GM19043 (cell line): Measurements from ENCODE around the gene FHIP2A.
A peak's percentile ranks its signal among the peaks of the same experiment; 100 is the strongest.
"Not testable (repeated sequence)": the region's sequence is repeated elsewhere in the genome, so short reads cannot be mapped to it uniquely, and the experiment has no call there.

Source experiments
- ATAC-seq: cut with Tn5 transposase; IDR thresholded peaks from one replicate; pipeline ENCODE4 v1.9.1; 2021; ENCODE audit warnings: low read depth; ENCODE audit not compliant: unreplicated experiment

The FHIP2A gene

GRCh38 chr10:114821293-114821914 lies at the start of gene FHIP2A:
Gene FHIP2A (plus strand): TSS chr10:114821780. CDS start chr10:114822079, 299 bp downstream.
- peak; percentile 65 for ATAC-seq

- ATAC-seq = no peak
These were observed 48.9 kb upstream of the FHIP2A start for GRCh38 chr10:114772496-114773196.

DNA sequence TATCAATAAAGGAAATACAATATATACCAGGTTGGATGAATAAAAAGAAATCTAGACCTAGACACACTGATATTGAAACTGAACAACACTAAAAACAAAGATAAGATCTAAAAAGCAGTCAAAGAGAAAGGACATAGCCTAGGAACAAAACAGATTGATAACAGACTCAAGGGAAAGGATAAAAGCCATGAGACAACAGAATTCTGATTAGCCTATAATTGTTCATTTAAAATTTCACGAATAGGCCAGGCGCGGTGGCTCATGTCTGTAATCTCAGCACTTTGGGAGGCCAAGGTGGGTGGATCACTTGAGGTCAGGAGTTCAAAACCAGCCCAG lies 48.4 kb upstream of the FHIP2A start:
- ATAC-seq = no peak

- not testable (repeated sequence) for ATAC-seq
These were observed 46.5 kb upstream of the FHIP2A start for GRCh38 chr10:114775082-114775481.

GRCh38 chr10:114777415-114777814 lies 44.2 kb upstream of the FHIP2A start:
- ATAC-seq = no peak

GRCh38 chr10:114779803-114780576 lies 41.6 kb upstream of the FHIP2A start:
- ATAC-seq = no peak

GRCh38 chr10:114780577-114781184 lies 40.9 kb upstream of the FHIP2A start:
- no peak for ATAC-seq

- ATAC-seq = no peak
These were observed 38.9 kb upstream of the FHIP2A start for GRCh38 chr10:114782666-114783065.

GRCh38 chr10:114783686-114784085 lies 37.9 kb upstream of the FHIP2A start:
- no peak for ATAC-seq

DNA sequence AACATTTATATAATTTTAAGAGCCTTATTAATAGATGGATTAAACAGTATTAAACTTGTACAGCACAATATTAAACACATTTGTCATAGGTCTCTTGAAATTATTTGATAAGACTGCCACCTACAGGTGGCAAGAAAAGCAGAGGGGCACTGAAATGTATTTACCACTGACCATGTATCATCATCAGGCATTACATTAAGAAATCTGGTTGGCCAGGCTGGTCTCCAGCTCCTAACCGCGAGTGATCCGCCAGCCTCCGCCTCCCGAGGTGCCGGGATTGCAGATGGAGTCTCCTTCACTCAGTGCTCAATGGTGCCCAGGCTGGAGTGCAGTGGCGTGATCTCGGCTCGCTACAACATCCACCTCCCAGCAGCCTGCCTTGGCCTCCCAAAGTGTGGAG lies 35.1 kb upstream of the FHIP2A start:
- ATAC-seq = not testable (repeated sequence)

DNA sequence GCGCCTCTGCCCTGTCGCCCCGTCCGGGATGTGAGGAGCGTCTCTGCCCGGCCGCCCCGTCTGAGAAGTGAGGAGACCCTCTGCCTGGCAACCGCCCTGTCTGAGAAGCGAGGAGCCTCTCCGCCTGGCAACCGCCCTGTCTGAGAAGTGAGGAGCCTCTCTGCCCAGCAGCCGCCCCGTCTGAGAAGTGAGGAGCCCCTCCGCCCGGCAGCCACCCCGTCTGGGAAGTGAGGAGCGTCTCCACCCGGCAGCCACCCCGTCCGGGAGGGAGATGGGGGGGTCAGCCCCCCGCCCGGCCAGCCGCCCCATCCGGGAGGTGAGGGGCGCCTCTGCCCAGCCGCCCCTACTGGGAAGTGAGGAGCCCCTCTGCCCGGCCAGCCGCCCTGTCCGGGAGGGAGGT lies 34.4 kb upstream of the FHIP2A start:
- ATAC-seq = not testable (repeated sequence)

DNA sequence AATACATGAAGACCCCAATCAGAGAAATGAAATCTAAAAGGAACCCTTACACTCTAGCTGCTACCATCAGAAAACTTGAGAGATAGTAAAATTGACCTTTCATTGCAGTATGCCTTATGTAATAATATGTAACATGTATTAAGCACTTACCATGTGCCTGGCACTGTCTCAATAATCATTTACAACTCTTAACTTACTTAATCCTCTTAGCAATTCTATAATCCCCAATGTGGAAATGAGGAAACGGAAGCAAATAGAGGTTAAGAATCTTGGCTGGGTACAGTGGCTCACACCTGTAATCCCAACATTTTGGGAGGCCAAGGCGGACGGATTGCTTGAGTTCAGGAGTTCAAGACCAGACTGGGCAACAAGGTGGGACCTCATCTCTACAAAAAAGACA lies 29.8 kb upstream of the FHIP2A start:
- no peak for ATAC-seq

- no peak for ATAC-seq
These were observed 26.5 kb upstream of the FHIP2A start for GRCh38 chr10:114795039-114795438.

DNA sequence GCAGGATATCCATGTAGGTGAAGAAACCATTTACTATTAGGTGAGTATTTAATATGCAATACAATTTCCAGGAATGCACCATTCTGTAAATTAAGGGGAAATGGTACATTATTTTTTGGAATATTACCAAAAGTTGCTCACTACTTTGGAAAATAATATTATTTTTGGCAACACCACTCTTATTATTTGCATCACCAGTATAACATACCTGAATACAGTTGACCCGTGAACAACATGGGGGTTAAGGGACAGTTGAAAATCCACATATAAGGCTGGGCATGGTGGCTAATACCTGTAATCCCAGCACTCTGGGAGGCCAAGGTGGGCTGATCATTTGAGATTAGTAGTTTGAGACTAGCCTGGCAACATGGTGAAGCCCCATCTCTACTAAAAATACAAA lies 21.2 kb upstream of the FHIP2A start:
- no peak for ATAC-seq

GRCh38 chr10:114801411-114801813 lies 20.2 kb upstream of the FHIP2A start:
- ATAC-seq = peak; percentile 75

DNA sequence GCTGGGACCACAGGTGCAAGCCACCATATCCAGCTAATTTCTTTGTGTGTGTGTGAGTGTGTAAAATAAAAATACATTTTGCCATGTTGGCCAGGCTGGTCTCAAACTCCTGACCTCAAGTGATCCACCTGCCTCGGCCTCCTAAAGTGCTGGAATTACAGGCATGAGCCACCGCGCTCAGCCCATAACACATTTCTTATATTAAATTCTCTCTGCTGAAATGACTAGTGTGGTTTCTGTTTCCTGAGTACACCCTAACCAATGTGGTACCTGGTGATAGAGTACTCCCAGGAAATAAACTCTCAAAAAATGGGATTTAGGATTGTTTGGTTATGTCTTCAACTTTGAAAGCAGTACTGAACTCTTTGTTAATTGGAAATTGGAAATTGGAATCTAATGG lies 19.4 kb upstream of the FHIP2A start:
- no peak for ATAC-seq

DNA sequence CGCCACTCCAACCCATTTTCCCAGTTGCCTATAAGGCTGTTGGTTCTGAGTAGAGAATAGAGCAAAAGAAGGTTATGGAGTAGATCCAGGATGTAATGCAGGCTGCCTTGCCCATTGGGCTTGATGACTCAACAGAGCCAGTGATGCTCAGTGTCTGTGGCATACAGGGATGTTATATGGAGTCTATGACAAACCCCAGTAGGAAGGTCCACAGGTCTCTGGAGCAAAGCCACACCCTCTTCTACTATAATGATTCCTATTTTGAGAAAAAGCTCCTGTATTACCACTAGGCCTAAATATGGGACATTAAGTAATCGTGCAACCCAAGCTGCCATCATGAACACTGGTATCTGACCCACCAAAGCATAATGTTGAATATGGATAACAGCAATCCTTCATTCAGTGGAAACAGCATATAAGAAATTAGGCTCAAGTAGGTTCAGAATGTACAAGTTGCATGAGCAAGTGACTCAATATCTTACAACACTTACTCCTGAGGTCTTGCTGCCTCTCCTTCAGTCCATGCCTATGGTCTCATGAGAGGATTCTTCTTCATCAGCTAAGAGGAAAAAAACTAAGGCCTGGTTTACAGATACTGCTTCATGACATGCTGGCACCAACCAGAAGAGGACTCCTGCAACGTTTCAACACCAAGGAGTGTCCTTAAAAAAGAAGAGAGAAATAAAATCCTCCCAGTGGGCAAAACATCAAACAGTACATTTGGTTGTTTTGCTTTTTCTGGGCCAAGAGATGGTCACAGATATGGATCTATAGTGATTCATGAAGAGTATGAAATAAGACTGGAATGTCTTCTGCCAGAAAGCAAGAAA lies 14.8 kb upstream of the FHIP2A start:
- no peak for ATAC-seq

DNA sequence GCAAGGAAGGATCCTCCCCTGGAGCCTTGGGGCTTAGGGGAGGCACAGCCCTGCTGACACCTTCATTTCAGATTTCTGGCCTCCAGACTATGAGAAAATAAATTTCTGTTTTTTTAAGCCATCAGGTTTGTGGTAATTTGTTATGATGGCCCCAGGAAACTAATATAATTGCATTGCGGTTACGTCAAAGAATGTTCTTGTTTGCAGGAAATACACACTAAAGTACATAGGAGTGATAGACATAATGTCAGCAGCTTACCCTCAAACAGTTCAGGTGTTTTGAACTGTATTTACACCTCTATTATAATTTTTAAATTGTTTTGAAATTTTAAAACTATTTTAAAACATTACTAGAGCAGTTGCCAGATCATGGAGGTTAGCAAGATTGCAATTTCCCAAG lies 12.6 kb upstream of the FHIP2A start:
- ATAC-seq = no peak

- peak; percentile 100 for ATAC-seq
These were observed 10.7 kb upstream of the FHIP2A start for GRCh38 chr10:114810926-114811325.

DNA sequence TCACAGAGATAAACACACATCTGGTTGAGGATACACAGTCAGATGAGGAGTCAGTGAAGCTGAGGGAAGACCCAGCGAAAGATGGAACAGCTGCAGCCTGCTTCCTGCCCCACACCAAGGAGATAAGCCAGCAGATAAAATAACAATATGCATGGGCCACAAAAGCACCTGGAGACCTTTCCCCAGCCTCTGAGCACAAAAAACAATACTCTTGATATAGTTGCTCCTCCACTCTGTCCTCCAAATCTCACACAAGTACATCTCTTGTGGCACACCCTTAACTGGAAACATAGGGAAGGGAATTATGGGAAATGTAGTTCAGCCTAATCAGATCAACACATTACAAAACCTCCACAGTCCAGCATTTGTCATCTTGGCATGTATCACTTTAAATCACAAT lies 9.7 kb upstream of the FHIP2A start:
- ATAC-seq = no peak
